Uterus (tissue), 4 donors: Measurements from ENCODE around the gene ACOT11. TPM values are rescaled to one million over a fixed set of nuclear protein-coding genes. Genes with fewer than 3 reads are reported as not detected.

Experiments used
- DNase-seq, 2 donors: peaks; one replicate each; pipeline ENCODE4 v3.0.0-alpha.2; 2019 to 2020
- H3K27ac ChIP-seq, 2 donors: fragments of 200-600 bp; sonication (generic); 1 replicate in 1 of 2; 2 replicates in 1 of 2; pipeline ENCODE4 v1.5.1; 2016 to 2018
- H3K27me3 ChIP-seq, 2 donors: fragments of 200-600 bp; sonication (generic); one replicate each; pipeline ENCODE4 v1.5.1; 2018 to 2019; ENCODE audit warnings: control low read depth in 1 of 2
- H3K36me3 ChIP-seq, 2 donors: fragments of 200-600 bp; sonication (generic); one replicate each; pipeline ENCODE4 v1.5.1; 2019; ENCODE audit warnings: control low read depth in 1 of 2
- H3K4me1 ChIP-seq, 2 donors: fragments of 200-600 bp; sonication (generic); one replicate each; pipeline ENCODE4 v1.5.1; 2018 to 2019; ENCODE audit warnings: control low read depth in 1 of 2
- H3K4me3 ChIP-seq, 2 donors: fragments of 200-600 bp; sonication (generic); 1 replicate in 1 of 2; 2 replicates in 1 of 2; pipeline ENCODE4 v1.5.1; 2018 to 2019; ENCODE audit warnings: mild to moderate bottlenecking in 1 of 2
- H3K9me3 ChIP-seq, 2 donors: fragments of 200-600 bp; sonication (generic); one replicate each; pipeline ENCODE4 v1.5.1; 2019; ENCODE audit warnings: control low read depth in 1 of 2
- CTCF ChIP-seq, 4 experiments: fragments of 200-600 bp in 2 of 4; fragments of 450-650 bp in 2 of 4; sonication (generic) in 2 of 4; IDR thresholded peaks; one replicate each; pipeline ENCODE4 v1.5.1; 2016 to 2019; ENCODE audit warnings: antibody characterized with exemption in 4 of 4, mild to moderate bottlenecking in 2 of 4, moderate library complexity in 1 of 4
- POLR2A ChIP-seq, 2 donors: fragments of 450-650 bp; IDR thresholded peaks; one replicate each; pipeline ENCODE4 v1.6.1; 2016; ENCODE audit warnings: antibody characterized with exemption in 2 of 2, mild to moderate bottlenecking in 1 of 2, moderate library complexity in 1 of 2
- intact Hi-C: fragments of 100-400 bp; cut with DNase I; formaldehyde crosslinking; loops from one replicate; pipeline ENCODE4 v1.15.1; 2023; ENCODE audit warnings: low total_unique reads
- total RNA-seq, 4 donors: library from RNA; depleted of rRNA in 3 of 4; stranded (reverse); fragments of >200 nt in 3 of 4; gene quantifications; one replicate each; pipeline versions ENCODE4 v1.1.0 to v1.2.4, GENCODE V29; 2014 to 2023
- donor health status: DM: yes; HTN: yes; CAD: no.

Gene ACOT11
- total RNA-seq, 4 donors from 2014 or later, result 2.4 to 17.1 (median 10.1) TPM

GRCh38 chr1:54500107-54500431 is 48.0 kb upstream of the ACOT11 start:
- no peak for TF ChIP-seq CTCF (IDR thresholded peaks at IDR 0.05)
- no peak for TF ChIP-seq POLR2A (IDR thresholded peaks at IDR 0.05)
- H3K4me1 ChIP-seq, result no peaks in the 10 kb centered on the region
- no peaks in the 10 kb centered on the region for H3K9me3 ChIP-seq
- H3K4me3 ChIP-seq, result no peak overlapping the region
- H3K27ac ChIP-seq, result no peak overlapping the region
- intact Hi-C loops, result no loop called here
- no peak for DNase-seq
- no peaks in the 10 kb centered on the region for H3K27me3 ChIP-seq
- no peaks in the 10 kb centered on the region for H3K36me3 ChIP-seq

DNA sequence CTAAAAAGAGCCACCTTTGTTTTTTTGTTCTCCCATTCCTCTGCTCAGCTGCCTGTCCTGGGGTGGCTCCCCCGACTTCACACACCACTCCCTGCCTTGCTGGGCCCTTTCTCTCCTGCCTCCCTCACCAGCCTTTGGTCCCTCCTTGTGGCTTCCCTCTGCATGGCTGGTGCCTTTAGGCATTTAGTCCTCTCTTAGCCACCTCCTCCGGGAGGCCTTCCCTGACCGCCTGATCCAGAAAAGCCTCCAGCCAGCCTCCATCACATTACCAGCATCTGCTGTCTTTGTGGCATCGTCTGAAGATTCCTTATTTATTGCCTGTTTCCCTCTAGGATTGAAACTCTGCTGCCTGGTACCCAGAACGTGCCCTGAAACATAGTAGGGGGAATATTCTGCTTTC is 46.2 kb upstream of the ACOT11 start:
- TF ChIP-seq CTCF (IDR thresholded peaks at IDR 0.05) (no peak), POLR2A (IDR thresholded peaks at IDR 0.05) (no peak)
- H3K4me1 ChIP-seq, result no peaks in the 10 kb centered on the region
- no peaks in the 10 kb centered on the region for H3K9me3 ChIP-seq
- DNase-seq, result no peak
- H3K4me3 ChIP-seq, result no peak overlapping the region
- intact Hi-C loops, result no loop called here
- H3K27ac ChIP-seq, result no peak overlapping the region
- H3K36me3 ChIP-seq, result no peaks in the 10 kb centered on the region
- H3K27me3 ChIP-seq, result no peaks in the 10 kb centered on the region

GRCh38 chr1:54502342-54502741 is 45.7 kb upstream of the ACOT11 start:
- H3K9me3 ChIP-seq, result no peaks in the 10 kb centered on the region
- no peaks in the 10 kb centered on the region for H3K27me3 ChIP-seq
- H3K4me1 ChIP-seq, result no peaks in the 10 kb centered on the region
- no peak for DNase-seq
- intact Hi-C loops, result no loop called here
- H3K27ac ChIP-seq, result no peak overlapping the region
- TF ChIP-seq POLR2A (IDR thresholded peaks at IDR 0.05) (no peak), CTCF (IDR thresholded peaks at IDR 0.05) (no peak)
- no peaks in the 10 kb centered on the region for H3K36me3 ChIP-seq
- no peak overlapping the region for H3K4me3 ChIP-seq

- intact Hi-C loops, result no loop called here
- Histone ChIP-seq H3K27me3 (no peaks in the 10 kb centered on the region), H3K4me3 (no peak overlapping the region), H3K36me3 (no peaks in the 10 kb centered on the region), H3K4me1 (no peaks in the 10 kb centered on the region), H3K9me3 (no peaks in the 10 kb centered on the region), H3K27ac (no peak overlapping the region)
- TF ChIP-seq POLR2A (IDR thresholded peaks at IDR 0.05), result no peak
- no peak for TF ChIP-seq CTCF (IDR thresholded peaks at IDR 0.05)
- DNase-seq, result no peak
Observed at GRCh38 chr1:54506594-54506993, 41.4 kb upstream of the ACOT11 start.

- H3K4me1 ChIP-seq, result no peaks in the 10 kb centered on the region
- no peak for TF ChIP-seq CTCF (IDR thresholded peaks at IDR 0.05)
- no peak for TF ChIP-seq POLR2A (IDR thresholded peaks at IDR 0.05)
- H3K36me3 ChIP-seq, result no peaks in the 10 kb centered on the region
- H3K27ac ChIP-seq, result no peak overlapping the region
- intact Hi-C loops, result no loop called here
- H3K4me3 ChIP-seq, result no peak overlapping the region
- H3K9me3 ChIP-seq, result no peaks in the 10 kb centered on the region
- H3K27me3 ChIP-seq, result no peaks in the 10 kb centered on the region
- DNase-seq, result no peak
Observed at GRCh38 chr1:54507033-54507870, 40.8 kb upstream of the ACOT11 start.
